EL (cell line): ENCODE data around the gene GOLGB1.
"Not testable (repeated sequence)": the region's sequence is repeated elsewhere in the genome, so short reads cannot be mapped to it uniquely, and the experiment has no call there.

Source experiments
- DNase-seq: peaks from one replicate; pipeline ENCODE4 v3.0.0-alpha.2; 2016

The GOLGB1 gene

GRCh38 chr3:121688747-121689146, 60.8 kb downstream of the GOLGB1 start:
- not testable (repeated sequence) for DNase-seq

- no peak for DNase-seq
Observed at GRCh38 chr3:121681792-121682191, 67.7 kb downstream of the GOLGB1 start.

GRCh38 chr3:121677141-121677540, 72.4 kb downstream of the GOLGB1 start:
- no peak for DNase-seq

GRCh38 chr3:121670676-121671075, 78.9 kb downstream of the GOLGB1 start:
- DNase-seq, result no peak

- DNase-seq, result no peak
Observed at GRCh38 chr3:121667333-121667732, 82.2 kb downstream of the GOLGB1 start.

GRCh38 chr3:121665488-121665887, 84.1 kb downstream of the GOLGB1 start:
- DNase-seq, result no peak

- DNase-seq, result peak; percentile 35
Observed at GRCh38 chr3:121663171-121663847, 86.2 kb downstream of the GOLGB1 start.

- DNase-seq, result no peak
Observed at GRCh38 chr3:121662742-121663141, 86.8 kb downstream of the GOLGB1 start.

GRCh38 chr3:121661376-121661775, 88.2 kb downstream of the GOLGB1 start:
- DNase-seq, result no peak

GRCh38 chr3:121660356-121661171, 89.0 kb downstream of the GOLGB1 start, which contains the start of gene HCLS1:
TSS of gene HCLS1 (minus strand) at chr3:121660903. CDS start at chr3:121658347, 2,556 bp downstream.
- peak; percentile 26 for DNase-seq

- no peak for DNase-seq
Observed at GRCh38 chr3:121659586-121659985, 90.0 kb downstream of the GOLGB1 start.

GRCh38 chr3:121658716-121659435, 90.7 kb downstream of the GOLGB1 start:
- DNase-seq, result no peak

GRCh38 chr3:121654493-121655385, 94.8 kb downstream of the GOLGB1 start:
- DNase-seq, result no peak

GRCh38 chr3:121651684-121652083, 97.9 kb downstream of the GOLGB1 start:
- peak; percentile 10 for DNase-seq

GRCh38 chr3:121649645-121650044, 99.9 kb downstream of the GOLGB1 start:
- peak; percentile 20 for DNase-seq

- no peak for DNase-seq
Observed at GRCh38 chr3:121648219-121648958, 101.2 kb downstream of the GOLGB1 start.

- DNase-seq, result no peak
Observed at GRCh38 chr3:121645054-121645453, 104.5 kb downstream of the GOLGB1 start.

- no peak for DNase-seq
Observed at GRCh38 chr3:121642601-121643314, 106.8 kb downstream of the GOLGB1 start.

- no peak for DNase-seq
Observed at GRCh38 chr3:121641127-121641526, 108.4 kb downstream of the GOLGB1 start.

- DNase-seq, result no peak
Observed at GRCh38 chr3:121637922-121638321, 111.6 kb downstream of the GOLGB1 start.

GRCh38 chr3:121630355-121630754, 119.2 kb downstream of the GOLGB1 start:
- DNase-seq, result no peak
